SU-DHL-6 (cell line): Measurements from ENCODE around the gene FIZ1.

Experiments
- CTCF ChIP-seq: fragments of 200-600 bp; sonication (generic); IDR thresholded peaks from one replicate; pipeline ENCODE4 v1.5.1; 2017; ENCODE audit warnings: antibody characterized with exemption, mild to moderate bottlenecking, low read length, moderate library complexity; ENCODE audit not compliant: insufficient read depth, poor library complexity, severe bottlenecking
- EZH2phosphoT487 ChIP-seq: fragments of 200-600 bp; sonication (generic), shearing (Covaris generic); conservative IDR thresholded peaks from 2 replicates; pipeline ENCODE4 v1.6.1; 2018; ENCODE audit warnings: mild to moderate bottlenecking, antibody characterized with exemption, low read length, moderate library complexity, mixed read lengths

GRCh38 chr19:55599842-55600661, 735 bp upstream of the FIZ1 start, which contains the start of gene ZNF524:
- no peak for TF ChIP-seq CTCF
- TF ChIP-seq EZH2phosphoT487, result no peak
